Peyer's patch (tissue), 4 donors: Measurements from ENCODE around the gene CNOT4. TPM values are rescaled to one million over a fixed set of nuclear protein-coding genes. Genes with fewer than 3 reads are reported as not detected.

ENCODE experiments used
- DNase-seq, 3 donors: peaks; one replicate each; pipeline ENCODE4 v3.0.0-alpha.2; 2017 to 2019
- H3K27ac ChIP-seq, 4 donors: fragments of 200-600 bp; sonication (generic); one replicate each; pipeline ENCODE4 v1.5.1; 2016 to 2019
- H3K27me3 ChIP-seq, 2 donors: fragments of 200-600 bp; sonication (generic); one replicate each; pipeline ENCODE4 v1.5.1; 2019
- H3K36me3 ChIP-seq, 3 donors: fragments of 200-600 bp; sonication (generic); one replicate each; pipeline ENCODE4 v1.5.1; 2016 to 2019
- H3K4me1 ChIP-seq, 4 donors: fragments of 200-600 bp; sonication (generic); one replicate each; pipeline ENCODE4 v1.5.1; 2016 to 2019
- H3K4me3 ChIP-seq, 4 donors: fragments of 200-600 bp; sonication (generic); 1 replicate in 3 of 4; 2 replicates in 1 of 4; pipeline ENCODE4 v1.5.1; 2016 to 2019; ENCODE audit warnings: mild to moderate bottlenecking in 1 of 4
- H3K9me3 ChIP-seq, 4 donors: fragments of 200-600 bp; sonication (generic); one replicate each; pipeline ENCODE4 v1.5.1; 2016 to 2019; ENCODE audit warnings: mild to moderate bottlenecking in 1 of 4
- POLR2A ChIP-seq, 2 donors: fragments of 450-650 bp; IDR thresholded peaks; one replicate each; pipeline ENCODE4 v1.5.1; 2017; ENCODE audit warnings: antibody characterized with exemption in 2 of 2, mild to moderate bottlenecking in 2 of 2, moderate library complexity in 2 of 2
- total RNA-seq, 4 donors: library from RNA; depleted of rRNA; stranded (reverse); fragments of >200 nt; gene quantifications; one replicate each; pipeline ENCODE4 v1.1.0, GENCODE V29; 2016
- TF ChIP-seq, protein P1 (sequence below), 6 experiments: fragments of 450-650 bp in 4 of 6; fragments of 200-600 bp in 2 of 6; sonication (generic) in 1 of 6; IDR thresholded peaks; one replicate each; pipeline ENCODE4 v1.5.1; 2017 to 2019; ENCODE audit warnings: antibody characterized with exemption in 6 of 6, mild to moderate bottlenecking in 3 of 6, moderate library complexity in 1 of 6

CNOT4 gene
- total RNA-seq, 4 donors from 2014 or later = 20.2 to 35.5 (median 24.1) TPM

- no peak for DNase-seq
- TF ChIP-seq, protein P1, sequence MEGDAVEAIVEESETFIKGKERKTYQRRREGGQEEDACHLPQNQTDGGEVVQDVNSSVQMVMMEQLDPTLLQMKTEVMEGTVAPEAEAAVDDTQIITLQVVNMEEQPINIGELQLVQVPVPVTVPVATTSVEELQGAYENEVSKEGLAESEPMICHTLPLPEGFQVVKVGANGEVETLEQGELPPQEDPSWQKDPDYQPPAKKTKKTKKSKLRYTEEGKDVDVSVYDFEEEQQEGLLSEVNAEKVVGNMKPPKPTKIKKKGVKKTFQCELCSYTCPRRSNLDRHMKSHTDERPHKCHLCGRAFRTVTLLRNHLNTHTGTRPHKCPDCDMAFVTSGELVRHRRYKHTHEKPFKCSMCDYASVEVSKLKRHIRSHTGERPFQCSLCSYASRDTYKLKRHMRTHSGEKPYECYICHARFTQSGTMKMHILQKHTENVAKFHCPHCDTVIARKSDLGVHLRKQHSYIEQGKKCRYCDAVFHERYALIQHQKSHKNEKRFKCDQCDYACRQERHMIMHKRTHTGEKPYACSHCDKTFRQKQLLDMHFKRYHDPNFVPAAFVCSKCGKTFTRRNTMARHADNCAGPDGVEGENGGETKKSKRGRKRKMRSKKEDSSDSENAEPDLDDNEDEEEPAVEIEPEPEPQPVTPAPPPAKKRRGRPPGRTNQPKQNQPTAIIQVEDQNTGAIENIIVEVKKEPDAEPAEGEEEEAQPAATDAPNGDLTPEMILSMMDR (IDR thresholded peaks at IDR 0.05) = peak in 5 of 6 experiments; percentile 50 to 67 (median 64)
- no peak for TF ChIP-seq POLR2A (IDR thresholded peaks at IDR 0.05)
- H3K4me3 ChIP-seq = no peak overlapping the region
These were observed 2.4 kb upstream of the CNOT4 start for GRCh38 chr7:135512135-135512887.

DNA sequence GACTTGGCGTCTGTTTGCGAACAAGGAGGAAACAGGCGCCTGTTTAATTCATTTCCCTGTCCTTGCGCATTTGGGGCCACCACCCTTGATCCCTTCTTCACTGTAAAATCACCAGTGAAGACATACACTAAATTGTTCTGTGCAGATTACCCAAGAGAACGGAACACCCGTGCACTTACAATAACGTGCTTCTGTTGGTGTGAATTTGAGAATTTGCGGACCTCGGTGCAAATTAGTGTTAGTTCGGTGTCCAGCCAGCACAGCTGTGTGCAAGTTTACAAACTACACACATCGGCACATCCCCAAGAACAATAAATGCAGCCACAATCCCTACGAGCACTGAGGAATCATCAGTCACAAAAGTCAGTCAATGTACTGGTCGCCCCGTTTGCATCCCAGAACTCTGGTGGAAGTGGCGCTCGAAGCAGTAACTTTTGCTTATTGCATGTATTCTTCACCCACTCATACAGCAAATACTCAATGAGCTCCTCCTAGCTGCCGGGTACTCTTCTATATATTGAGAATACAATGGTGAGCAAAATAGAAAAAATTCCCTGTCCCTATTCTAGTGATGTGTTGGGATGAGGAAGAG is 786 bp upstream of the CNOT4 start:
- H3K27me3 ChIP-seq = no peaks in the 10 kb centered on the region
- H3K9me3 ChIP-seq = no peaks in the 10 kb centered on the region
- TF ChIP-seq POLR2A (IDR thresholded peaks at IDR 0.05) = no peak
- TF ChIP-seq, protein P1 (IDR thresholded peaks at IDR 0.05) = no peak
- H3K27ac ChIP-seq = peak overlapping the region in 3 of 4 donors; percentile 35 to 82 (median 50)
- peak overlapping the region; percentile 68 to 89 (median 76) for H3K4me3 ChIP-seq
- peaks cover 0 to 15% (median 4%) of the 10 kb centered on the region in 4 donors for H3K4me1 ChIP-seq
- H3K36me3 ChIP-seq = no peaks in the 10 kb centered on the region
- DNase-seq = no peak

More at GRCh38 chr7:135512135-135512887, 2.4 kb upstream of the CNOT4 start:
- no peaks in the 10 kb centered on the region for H3K9me3 ChIP-seq
- H3K36me3 ChIP-seq = no peaks in the 10 kb centered on the region
- H3K27ac ChIP-seq = no peak overlapping the region
- H3K27me3 ChIP-seq = no peaks in the 10 kb centered on the region
- peaks cover 0 to 15% (median 4%) of the 10 kb centered on the region in 4 donors for H3K4me1 ChIP-seq

DNA sequence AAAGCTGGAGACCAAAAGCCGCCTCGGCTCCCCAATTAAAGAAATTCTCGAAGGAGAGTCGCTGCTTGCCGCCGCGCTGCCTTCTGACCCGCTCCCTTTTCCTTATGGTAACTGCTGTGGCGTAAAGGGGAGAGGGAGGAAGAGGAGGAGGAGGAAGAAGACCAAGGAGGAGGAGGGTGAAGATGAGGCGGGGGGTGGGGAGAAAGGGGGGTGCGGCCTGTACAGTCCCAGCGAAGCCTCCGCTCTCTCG is 388 bp downstream of the CNOT4 start:
- H3K4me3 ChIP-seq = peak overlapping the region; percentile 68 to 89 (median 76)
- peak overlapping the region; percentile 82 to 91 (median 89) for H3K27ac ChIP-seq
- no peaks in the 10 kb centered on the region for H3K27me3 ChIP-seq
- TF ChIP-seq, protein P1 (IDR thresholded peaks at IDR 0.05) = no peak
- no peak for TF ChIP-seq POLR2A (IDR thresholded peaks at IDR 0.05)
- H3K36me3 ChIP-seq = no peaks in the 10 kb centered on the region
- no peak for DNase-seq
- H3K9me3 ChIP-seq = no peaks in the 10 kb centered on the region
- peaks cover 0 to 15% (median 4%) of the 10 kb centered on the region in 4 donors for H3K4me1 ChIP-seq

DNA sequence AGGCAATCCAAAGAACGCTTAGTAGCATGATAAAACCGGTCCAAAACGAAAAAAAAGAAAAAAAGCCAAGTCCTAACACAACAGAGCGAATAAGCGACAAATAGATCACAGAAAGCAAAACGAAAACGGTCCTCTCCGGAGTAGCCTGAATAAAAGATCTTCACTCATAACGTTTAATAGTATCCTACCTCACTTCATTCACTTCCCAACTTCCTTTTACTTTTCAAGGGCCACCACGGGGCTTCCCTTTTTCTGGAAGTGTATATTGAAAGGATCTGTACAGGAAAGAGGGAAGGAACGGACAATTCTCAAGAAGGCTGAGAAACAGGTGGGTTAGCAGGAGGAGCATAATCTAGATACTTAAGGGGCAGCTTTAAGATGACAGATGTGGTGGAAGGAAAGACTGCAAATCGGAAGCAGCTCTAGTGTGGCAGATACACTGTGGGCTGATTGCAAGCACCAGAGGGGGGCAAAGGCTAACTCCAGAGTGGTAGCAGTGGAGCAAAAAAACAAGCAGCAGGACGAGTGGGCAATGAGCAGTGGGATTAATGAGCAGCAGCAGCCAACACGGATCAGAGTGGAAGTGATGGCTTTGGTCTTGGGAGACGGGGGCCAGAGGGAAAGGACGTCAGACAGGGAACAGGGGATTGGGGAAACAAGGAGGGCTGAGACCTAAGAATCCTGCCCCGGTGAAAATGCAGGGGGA is 866 bp downstream of the CNOT4 start:
- H3K27ac ChIP-seq = peak overlapping the region; percentile 82 to 91 (median 89)
- DNase-seq = peak in 1 of 3 donors; percentile 48
- no peaks in the 10 kb centered on the region for H3K36me3 ChIP-seq
- H3K27me3 ChIP-seq = no peaks in the 10 kb centered on the region
- peaks cover 0 to 15% (median 4%) of the 10 kb centered on the region in 4 donors for H3K4me1 ChIP-seq
- peak overlapping the region; percentile 68 to 89 (median 76) for H3K4me3 ChIP-seq
- no peak for TF ChIP-seq POLR2A (IDR thresholded peaks at IDR 0.05)
- TF ChIP-seq, protein P1 (IDR thresholded peaks at IDR 0.05) = no peak
- no peaks in the 10 kb centered on the region for H3K9me3 ChIP-seq

DNA sequence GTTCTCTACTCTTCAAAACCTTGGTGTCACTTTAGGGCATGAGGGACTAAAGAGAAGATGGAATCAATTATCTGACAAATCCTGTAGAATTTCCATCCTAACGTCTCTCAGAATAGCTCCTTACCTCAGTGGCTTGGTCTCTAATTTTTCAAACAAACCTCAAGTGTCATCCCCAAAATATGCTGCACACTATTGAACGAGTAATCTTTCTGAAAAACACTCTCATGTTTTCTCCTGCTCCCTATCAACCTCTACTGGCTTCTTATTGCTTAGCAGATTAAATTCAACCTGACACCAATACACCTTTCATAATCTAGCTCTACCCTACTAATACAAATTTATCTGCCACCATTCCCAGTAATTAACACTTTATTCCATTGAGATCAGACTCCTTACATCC is 8.5 kb downstream of the CNOT4 start:
- TF ChIP-seq, protein P1 (IDR thresholded peaks at IDR 0.05) = no peak
- TF ChIP-seq POLR2A (IDR thresholded peaks at IDR 0.05) = no peak
- H3K9me3 ChIP-seq = no peaks in the 10 kb centered on the region
- H3K4me3 ChIP-seq = no peak overlapping the region
- peaks cover 0 to 15% (median 3%) of the 10 kb centered on the region in 4 donors for H3K4me1 ChIP-seq
- no peak overlapping the region for H3K27ac ChIP-seq
- H3K27me3 ChIP-seq = no peaks in the 10 kb centered on the region
- no peak for DNase-seq
- no peaks in the 10 kb centered on the region for H3K36me3 ChIP-seq
